Testis (tissue), 3 donors: ENCODE measurements around the gene GRIA3. TPM values are rescaled to one million over a fixed set of nuclear protein-coding genes. Genes with fewer than 3 reads are reported as not detected.

Source experiments
- DNase-seq: peaks from one replicate; pipeline ENCODE4 v3.0.0-alpha.2; 2019
- H3K27ac ChIP-seq, 2 donors: fragments of 200-600 bp; sonication (generic); one replicate each; pipeline ENCODE4 v1.5.1; 2019
- H3K27me3 ChIP-seq: fragments of 200-600 bp; sonication (generic); one replicate; pipeline ENCODE4 v1.5.1; 2019
- H3K36me3 ChIP-seq: fragments of 200-600 bp; sonication (generic); one replicate; pipeline ENCODE4 v1.5.1; 2017; ENCODE audit warnings: low read depth; ENCODE audit errors: missing control alignments
- H3K4me1 ChIP-seq: fragments of 200-600 bp; sonication (generic); one replicate; pipeline ENCODE4 v1.5.1; 2019
- H3K4me3 ChIP-seq, 2 donors: fragments of 200-600 bp; sonication (generic); one replicate each; pipeline ENCODE4 v1.5.1; 2017 to 2019
- H3K9me3 ChIP-seq: fragments of 200-600 bp; sonication (generic); one replicate; pipeline ENCODE4 v1.5.1; 2017
- POLR2A ChIP-seq: fragments of 450-650 bp; IDR thresholded peaks from one replicate; pipeline ENCODE4 v1.6.1; 2017; ENCODE audit warnings: antibody characterized with exemption, mild to moderate bottlenecking, moderate library complexity
- WGBS, 2 donors: methylation state at CpG; one replicate each; pipeline ENCODE4 v1.1.5; 2018; 5-methylcytosine and 5-hydroxymethylcytosine counted together
- intact Hi-C: fragments of 100-400 bp; cut with DNase I; formaldehyde crosslinking; loops from one replicate; pipeline ENCODE4 v1.15.1; 2023; ENCODE audit warnings: low total_unique reads
- polyA plus RNA-seq: library from polyadenylated mRNA; stranded (reverse); fragments of 350-450 nt; fragmentation: Illumina TruSeq; extraction: RNeasy Lipid Tissue Mini Kit (QIAGEN cat#74804); gene quantifications from one replicate; pipeline ENCODE4 v1.2.3, GENCODE V29; 2014; ENCODE audit warnings: low read depth, low replicate concordance; ENCODE audit not compliant: insufficient read depth
- total RNA-seq, 2 donors: library from RNA; depleted of rRNA; stranded (reverse); fragments of >200 nt; gene quantifications; one replicate each; pipeline ENCODE4 v1.2.3, GENCODE V29; 2016
- TF ChIP-seq, protein P1 (sequence below), 3 experiments: fragments of 450-650 bp in 2 of 3; fragments of 200-600 bp in 1 of 3; sonication (generic) in 1 of 3; IDR thresholded peaks; one replicate each; pipeline ENCODE4 v1.5.1; 2016 to 2019; ENCODE audit warnings: antibody characterized with exemption in 3 of 3, mild to moderate bottlenecking in 2 of 3, moderate library complexity in 1 of 3

GRIA3 gene
- total and polyA plus RNA-seq, 3 donors from 2014 or later: 1.2 to 2.4 (median 2.0) TPM

DNA sequence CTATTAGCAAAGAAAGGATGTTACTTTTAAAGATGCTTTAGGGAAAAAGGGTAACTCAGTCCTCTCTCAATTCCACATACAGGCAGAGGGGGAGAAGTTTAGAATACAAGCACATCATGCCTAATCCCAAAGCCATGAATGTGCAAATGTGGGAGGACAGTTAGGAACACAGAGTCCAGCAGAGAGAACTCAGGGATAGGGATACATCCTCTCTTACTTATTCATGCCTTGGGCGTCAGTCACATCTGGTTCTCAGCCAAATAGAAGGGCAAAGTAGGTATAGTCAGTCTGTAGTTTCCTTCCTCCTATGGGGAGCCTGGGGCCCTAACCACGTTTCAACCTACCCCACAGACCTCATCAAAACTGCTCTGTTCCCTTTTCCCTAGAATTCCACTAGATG lies 87.8 kb downstream of the GRIA3 start:
- H3K4me1 ChIP-seq: no peaks in the 10 kb centered on the region
- 13 to 44% methylated on average over 1 to 2 of the region's 2 CpGs for WGBS, 2 donors
- TF ChIP-seq, protein P1, sequence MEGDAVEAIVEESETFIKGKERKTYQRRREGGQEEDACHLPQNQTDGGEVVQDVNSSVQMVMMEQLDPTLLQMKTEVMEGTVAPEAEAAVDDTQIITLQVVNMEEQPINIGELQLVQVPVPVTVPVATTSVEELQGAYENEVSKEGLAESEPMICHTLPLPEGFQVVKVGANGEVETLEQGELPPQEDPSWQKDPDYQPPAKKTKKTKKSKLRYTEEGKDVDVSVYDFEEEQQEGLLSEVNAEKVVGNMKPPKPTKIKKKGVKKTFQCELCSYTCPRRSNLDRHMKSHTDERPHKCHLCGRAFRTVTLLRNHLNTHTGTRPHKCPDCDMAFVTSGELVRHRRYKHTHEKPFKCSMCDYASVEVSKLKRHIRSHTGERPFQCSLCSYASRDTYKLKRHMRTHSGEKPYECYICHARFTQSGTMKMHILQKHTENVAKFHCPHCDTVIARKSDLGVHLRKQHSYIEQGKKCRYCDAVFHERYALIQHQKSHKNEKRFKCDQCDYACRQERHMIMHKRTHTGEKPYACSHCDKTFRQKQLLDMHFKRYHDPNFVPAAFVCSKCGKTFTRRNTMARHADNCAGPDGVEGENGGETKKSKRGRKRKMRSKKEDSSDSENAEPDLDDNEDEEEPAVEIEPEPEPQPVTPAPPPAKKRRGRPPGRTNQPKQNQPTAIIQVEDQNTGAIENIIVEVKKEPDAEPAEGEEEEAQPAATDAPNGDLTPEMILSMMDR (IDR thresholded peaks at IDR 0.05): no peak
- no peak for TF ChIP-seq POLR2A
- intact Hi-C loops: no loop called here
- DNase-seq: no peak
- H3K36me3 ChIP-seq: no peaks in the 10 kb centered on the region
- no peak overlapping the region for H3K27ac ChIP-seq
- no peaks in the 10 kb centered on the region for H3K27me3 ChIP-seq
- H3K4me3 ChIP-seq: no peak overlapping the region
- H3K9me3 ChIP-seq: no peaks in the 10 kb centered on the region

DNA sequence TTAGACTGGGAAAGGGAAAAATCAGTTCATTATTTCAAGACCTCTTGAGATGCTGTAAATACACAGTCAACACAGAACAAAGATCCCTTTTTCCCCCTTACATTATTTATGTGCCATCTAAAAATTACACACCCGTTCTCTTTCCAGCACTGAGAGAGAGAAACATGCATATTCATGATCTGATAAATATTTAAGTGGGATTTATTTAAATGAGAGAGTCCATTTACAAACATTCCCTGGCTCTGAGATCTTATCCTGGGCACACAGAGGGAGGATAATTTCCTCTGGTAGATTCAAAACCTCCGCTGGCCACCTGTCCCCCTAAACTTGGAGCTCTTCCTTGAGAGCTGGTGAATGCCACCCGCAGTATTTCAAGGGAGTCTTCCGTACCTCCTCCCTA lies 88.6 kb downstream of the GRIA3 start:
- H3K36me3 ChIP-seq: no peaks in the 10 kb centered on the region
- no peak for TF ChIP-seq POLR2A
- TF ChIP-seq, protein P1 (IDR thresholded peaks at IDR 0.05): no peak
- no peaks in the 10 kb centered on the region for H3K27me3 ChIP-seq
- 94 to 97% methylated on average over 4 of the region's 4 CpGs for WGBS, 2 donors
- DNase-seq: no peak
- no peaks in the 10 kb centered on the region for H3K4me1 ChIP-seq
- H3K4me3 ChIP-seq: no peak overlapping the region
- intact Hi-C loops: no loop called here
- no peaks in the 10 kb centered on the region for H3K9me3 ChIP-seq
- no peak overlapping the region for H3K27ac ChIP-seq

DNA sequence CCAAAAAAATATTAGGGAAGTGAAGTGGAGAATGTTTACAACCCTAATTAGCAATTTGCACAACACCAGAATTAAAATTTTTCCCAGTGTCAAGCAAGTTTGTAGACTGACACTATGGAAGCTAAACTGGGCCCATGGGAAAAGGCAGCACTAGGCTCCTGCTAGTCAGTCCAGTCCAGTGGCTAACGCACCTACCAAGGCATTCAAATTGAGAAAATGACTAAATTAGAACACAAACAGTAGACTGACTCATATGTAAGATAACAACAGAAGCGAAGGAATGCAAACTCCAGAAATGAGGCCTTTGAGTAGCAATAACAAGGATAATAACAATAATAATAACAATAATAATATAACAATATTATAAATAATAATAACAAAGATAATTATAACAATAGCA lies 90.7 kb downstream of the GRIA3 start:
- Histone ChIP-seq H3K27me3 (no peaks in the 10 kb centered on the region), H3K4me1 (no peaks in the 10 kb centered on the region), H3K36me3 (no peaks in the 10 kb centered on the region), H3K27ac (no peak overlapping the region), H3K4me3 (no peak overlapping the region), H3K9me3 (no peaks in the 10 kb centered on the region)
- WGBS, 2 donors: 89% methylated on average over 2 of the region's 2 CpGs
- intact Hi-C loops: no loop called here
- no peak for TF ChIP-seq POLR2A
- TF ChIP-seq, protein P1 (IDR thresholded peaks at IDR 0.05): no peak
- no peak for DNase-seq

DNA sequence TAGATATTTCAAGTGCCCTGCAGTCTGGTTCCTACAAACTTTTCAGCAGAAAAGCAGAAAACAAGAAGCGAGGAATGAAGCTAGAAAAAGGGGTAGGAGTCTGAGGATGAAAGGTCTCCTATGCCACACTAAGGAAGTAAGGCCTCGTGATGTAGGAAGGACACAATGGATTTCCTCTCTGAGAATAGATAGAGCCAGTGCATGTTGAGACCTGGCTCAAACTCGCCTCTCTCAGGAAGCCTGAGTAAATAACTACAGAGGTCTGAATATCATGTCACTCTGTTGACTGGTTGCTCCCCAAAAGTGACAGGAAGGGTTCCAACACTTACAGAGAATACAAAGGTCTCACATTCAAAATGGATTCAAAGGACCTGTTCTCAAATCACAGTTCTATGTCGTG lies 93.3 kb downstream of the GRIA3 start:
- H3K36me3 ChIP-seq: no peaks in the 10 kb centered on the region
- H3K4me1 ChIP-seq: no peaks in the 10 kb centered on the region
- no peak for DNase-seq
- no peak overlapping the region for H3K27ac ChIP-seq
- no peaks in the 10 kb centered on the region for H3K9me3 ChIP-seq
- WGBS, 2 donors: 87 to 91% methylated on average over 4 of the region's 4 CpGs
- no peaks in the 10 kb centered on the region for H3K27me3 ChIP-seq
- no peak for TF ChIP-seq POLR2A
- TF ChIP-seq, protein P1 (IDR thresholded peaks at IDR 0.05): no peak
- intact Hi-C loops: no loop called here
- H3K4me3 ChIP-seq: no peak overlapping the region

DNA sequence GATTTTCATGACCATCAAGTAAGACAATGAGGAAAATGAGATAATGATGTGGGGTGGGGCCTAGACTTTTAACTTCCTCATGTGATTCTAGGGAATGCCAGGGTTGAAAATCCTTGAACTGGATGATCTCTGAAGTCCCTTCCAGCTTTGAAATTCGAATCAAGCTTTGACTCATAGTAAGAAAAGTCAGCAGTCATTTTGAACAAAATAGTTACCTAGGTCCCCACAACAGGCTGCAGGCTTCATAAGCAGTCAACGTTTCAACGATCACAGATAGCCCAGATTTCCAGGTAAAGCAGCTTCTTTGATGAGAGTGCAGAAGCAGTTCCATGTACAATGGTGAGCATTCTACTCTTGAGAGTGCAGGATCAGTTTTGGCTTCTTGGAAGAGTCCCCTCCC lies 93.7 kb downstream of the GRIA3 start:
- Histone ChIP-seq H3K27me3 (no peaks in the 10 kb centered on the region), H3K9me3 (no peaks in the 10 kb centered on the region), H3K27ac (no peak overlapping the region), H3K4me3 (no peak overlapping the region), H3K36me3 (no peaks in the 10 kb centered on the region), H3K4me1 (no peaks in the 10 kb centered on the region)
- 78 to 89% methylated on average over 3 of the region's 3 CpGs for WGBS, 2 donors
- no peak for DNase-seq
- intact Hi-C loops: no loop called here
- TF ChIP-seq POLR2A: no peak
- TF ChIP-seq, protein P1 (IDR thresholded peaks at IDR 0.05): no peak
